ENCODE measurements around the gene BANP.
"Not testable (repeated sequence)": the region's sequence is repeated elsewhere in the genome, so short reads cannot be mapped to it uniquely, and the experiment has no call there.

Gene BANP

GRCh38 chr16:88013766-88014251 is 62.6 kb downstream of the BANP start:
- no peak for DNase-seq (ENCODE audit: low read depth in 1 of 2, low spot score in 1 of 2)

GRCh38 chr16:88014252-88014781 is 63.1 kb downstream of the BANP start:
- no peak for DNase-seq (ENCODE audit: low read depth in 1 of 2, low spot score in 1 of 2)

GRCh38 chr16:88014954-88015805 is 63.9 kb downstream of the BANP start:
- DNase-seq (ENCODE audit: low read depth in 1 of 2, low spot score in 1 of 2): no peak

GRCh38 chr16:88015806-88016140 is 64.5 kb downstream of the BANP start:
- DNase-seq (ENCODE audit: low read depth in 1 of 2, low spot score in 1 of 2): no peak

GRCh38 chr16:88016386-88016785 is 65.2 kb downstream of the BANP start:
- DNase-seq (ENCODE audit: low read depth in 1 of 2, low spot score in 1 of 2): not testable (repeated sequence)

- no peak for DNase-seq (ENCODE audit: low read depth in 1 of 2, low spot score in 1 of 2)
Measured at GRCh38 chr16:88016964-88017363, 65.7 kb downstream of the BANP start.

GRCh38 chr16:88017587-88018101 is 66.4 kb downstream of the BANP start:
- DNase-seq (ENCODE audit: low read depth in 1 of 2, low spot score in 1 of 2): no peak

- DNase-seq (ENCODE audit: low read depth in 1 of 2, low spot score in 1 of 2): not testable (repeated sequence)
Measured at GRCh38 chr16:88018382-88018781, 67.1 kb downstream of the BANP start.

- not testable (repeated sequence) for DNase-seq (ENCODE audit: low read depth in 1 of 2, low spot score in 1 of 2)
Measured at GRCh38 chr16:88019041-88019820, 68.0 kb downstream of the BANP start.

GRCh38 chr16:88019821-88020515 is 68.7 kb downstream of the BANP start:
- no peak for DNase-seq (ENCODE audit: low read depth in 1 of 2, low spot score in 1 of 2)

- DNase-seq (ENCODE audit: low read depth in 1 of 2, low spot score in 1 of 2): no peak
Measured at GRCh38 chr16:88020516-88020885, 69.3 kb downstream of the BANP start.

- not testable (repeated sequence) for DNase-seq (ENCODE audit: low read depth in 1 of 2, low spot score in 1 of 2)
Measured at GRCh38 chr16:88021041-88021970, 70.1 kb downstream of the BANP start.

- DNase-seq (ENCODE audit: low read depth in 1 of 2, low spot score in 1 of 2): no peak
Measured at GRCh38 chr16:88022076-88023042, 71.1 kb downstream of the BANP start.

- no peak for DNase-seq (ENCODE audit: low read depth in 1 of 2, low spot score in 1 of 2)
Measured at GRCh38 chr16:88023366-88023765, 72.1 kb downstream of the BANP start.

GRCh38 chr16:88023786-88024185 is 72.6 kb downstream of the BANP start:
- no peak for DNase-seq (ENCODE audit: low read depth in 1 of 2, low spot score in 1 of 2)

- DNase-seq (ENCODE audit: low read depth in 1 of 2, low spot score in 1 of 2): not testable (repeated sequence)
Measured at GRCh38 chr16:88024491-88025085, 73.4 kb downstream of the BANP start.

GRCh38 chr16:88025086-88025492 is 73.9 kb downstream of the BANP start:
- not testable (repeated sequence) for DNase-seq (ENCODE audit: low read depth in 1 of 2, low spot score in 1 of 2)

GRCh38 chr16:88025828-88026555 is 74.8 kb downstream of the BANP start:
- DNase-seq (ENCODE audit: low read depth in 1 of 2, low spot score in 1 of 2): not testable (repeated sequence)
